BJ (cell line): Measurements from ENCODE around the gene STARD3. TPM values are rescaled to one million over a fixed set of nuclear protein-coding genes. Genes with fewer than 3 reads are reported as not detected.

Source experiments
- CTCF ChIA-PET: fragments of 350-600 bp; formaldehyde crosslinking; extraction: SDS; loops from one replicate; lab custom pipeline; 2021; ENCODE audit warnings: antibody characterized with exemption, inconsistent platforms; lab: Yijun Ruan, JAX
- POLR2A ChIA-PET: fragments of 300-600 bp; sonication (Branson Sonifier 250); formaldehyde crosslinking; extraction: SDS; loops from one replicate; lab custom pipeline; 2021; ENCODE audit warnings: antibody characterized with exemption; lab: Charles Lee
- DNase-seq: peaks from one replicate; pipeline ENCODE4 v3.0.0-alpha.2; 2011; ENCODE audit warnings: low read depth
- H3K27me3 ChIP-seq: 2 replicates; pipeline ENCODE4 v1.6.0; 2011; ENCODE audit warnings: low read length; ENCODE audit not compliant: control insufficient read depth, insufficient read depth
- H3K36me3 ChIP-seq: 2 replicates; pipeline ENCODE4 v1.5.1; 2011; ENCODE audit warnings: low read length; ENCODE audit not compliant: control insufficient read depth, insufficient read depth
- H3K4me3 ChIP-seq: 2 replicates; pipeline ENCODE4 v1.5.1; 2011; ENCODE audit warnings: low read depth, mild to moderate bottlenecking, control low read depth, low read length
- polyA plus RNA-seq: library from polyadenylated mRNA; depleted of rRNA; stranded (reverse); fragments of >200 nt; gene quantifications from 2 replicates; pipeline ENCODE4 v1.2.3, GENCODE V29; 2011
- TF ChIP-seq, protein P1 (sequence below): IDR thresholded peaks from 2 replicates; pipeline ENCODE4 v1.5.1; 2011; ENCODE audit warnings: low read depth, mild to moderate bottlenecking, control low read depth, inconsistent platforms, low read length, moderate library complexity; ENCODE audit not compliant: insufficient read depth

STARD3 gene
- polyA plus RNA-seq, 1 experiment, result 93.8 TPM

DNA sequence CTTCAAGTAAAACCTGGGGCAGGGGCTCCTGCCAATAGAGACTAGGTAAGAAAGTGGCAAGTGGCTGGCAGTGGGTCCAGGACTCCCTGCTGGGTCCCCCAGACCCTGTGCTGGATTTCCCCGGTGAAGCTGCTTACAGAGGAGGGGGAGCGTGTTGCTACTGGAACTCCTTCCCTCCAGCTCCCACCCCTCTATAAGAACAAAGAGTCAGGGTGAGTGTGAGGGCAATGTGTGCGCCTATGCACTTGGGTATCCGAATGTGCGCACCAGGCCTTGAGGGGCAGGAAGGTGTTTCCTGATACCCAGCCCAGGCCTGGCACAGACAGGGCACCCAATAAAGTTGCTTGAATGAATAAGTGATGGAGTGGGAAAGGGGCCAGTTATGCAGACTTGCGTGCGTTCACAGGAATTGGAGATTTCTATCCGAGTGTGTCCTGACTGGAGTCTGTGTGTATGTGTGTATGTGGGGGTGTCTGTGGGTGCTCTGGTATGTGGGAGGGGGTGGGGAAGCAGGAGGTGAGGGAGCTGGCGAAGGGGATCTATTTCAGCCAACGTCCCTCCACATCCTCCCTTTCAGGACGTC lies 40.9 kb upstream of the STARD3 start:
- H3K27me3 ChIP-seq, result peaks cover 56% of the 10 kb centered on the region
- ChIA-PET CTCF (no interaction called here), POLR2A (interaction anchor here (0.6 kb wide), 1 partner anchor 143 kb away, joined by 16 read pairs; no protein-coding TSS in a partner anchor)
- TF ChIP-seq, protein P1, sequence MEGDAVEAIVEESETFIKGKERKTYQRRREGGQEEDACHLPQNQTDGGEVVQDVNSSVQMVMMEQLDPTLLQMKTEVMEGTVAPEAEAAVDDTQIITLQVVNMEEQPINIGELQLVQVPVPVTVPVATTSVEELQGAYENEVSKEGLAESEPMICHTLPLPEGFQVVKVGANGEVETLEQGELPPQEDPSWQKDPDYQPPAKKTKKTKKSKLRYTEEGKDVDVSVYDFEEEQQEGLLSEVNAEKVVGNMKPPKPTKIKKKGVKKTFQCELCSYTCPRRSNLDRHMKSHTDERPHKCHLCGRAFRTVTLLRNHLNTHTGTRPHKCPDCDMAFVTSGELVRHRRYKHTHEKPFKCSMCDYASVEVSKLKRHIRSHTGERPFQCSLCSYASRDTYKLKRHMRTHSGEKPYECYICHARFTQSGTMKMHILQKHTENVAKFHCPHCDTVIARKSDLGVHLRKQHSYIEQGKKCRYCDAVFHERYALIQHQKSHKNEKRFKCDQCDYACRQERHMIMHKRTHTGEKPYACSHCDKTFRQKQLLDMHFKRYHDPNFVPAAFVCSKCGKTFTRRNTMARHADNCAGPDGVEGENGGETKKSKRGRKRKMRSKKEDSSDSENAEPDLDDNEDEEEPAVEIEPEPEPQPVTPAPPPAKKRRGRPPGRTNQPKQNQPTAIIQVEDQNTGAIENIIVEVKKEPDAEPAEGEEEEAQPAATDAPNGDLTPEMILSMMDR, result no peak
- H3K4me3 ChIP-seq, result no peak overlapping the region
- DNase-seq, result no peak
- H3K36me3 ChIP-seq, result no peaks in the 10 kb centered on the region

DNA sequence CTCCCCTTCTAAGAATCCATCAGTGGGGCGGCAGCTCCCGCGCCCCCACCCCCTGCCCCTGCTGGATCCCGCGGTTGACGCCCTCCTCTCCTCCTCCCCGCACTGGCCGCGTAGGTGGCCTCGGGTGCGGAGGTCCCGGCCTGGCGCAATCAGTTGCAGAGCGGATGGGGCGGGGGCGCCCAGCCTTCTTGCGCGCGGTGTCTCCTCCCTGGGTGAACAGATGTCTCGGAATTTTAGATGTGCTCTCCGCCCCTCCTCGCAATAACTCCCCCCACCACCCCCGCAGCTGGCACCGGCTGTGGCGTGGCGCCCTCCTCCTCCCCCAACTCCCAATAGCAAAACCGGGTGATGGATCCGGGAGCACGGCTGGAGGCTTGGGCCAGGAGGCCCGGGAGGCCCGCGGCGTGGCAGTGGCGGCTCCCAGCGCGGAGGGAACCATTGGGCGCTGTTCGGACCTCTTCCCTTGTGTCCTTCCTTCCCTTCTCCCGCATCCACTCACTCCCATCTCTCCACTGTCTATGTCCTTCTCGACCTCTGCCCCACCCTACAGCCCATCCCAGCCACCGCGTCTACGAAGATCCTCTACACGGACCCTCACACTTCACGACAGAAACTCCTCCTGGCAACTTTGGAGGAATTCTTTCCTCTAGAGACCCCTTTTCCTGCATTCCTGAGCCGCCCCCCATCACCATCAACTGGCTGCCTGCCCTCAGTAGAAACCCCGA lies 40.2 kb upstream of the STARD3 start:
- H3K27me3 ChIP-seq, result peaks cover 60% of the 10 kb centered on the region
- TF ChIP-seq, protein P1, result no peak
- POLR2A ChIA-PET, result no interaction called here
- CTCF ChIA-PET, result interaction anchor here (1.1 to 5.8 kb wide), 2 partner anchors 21 to 26 kb away, joined by 3 to 35 read pairs; no protein-coding TSS in a partner anchor
- no peak for DNase-seq
- no peak overlapping the region for H3K4me3 ChIP-seq
- no peaks in the 10 kb centered on the region for H3K36me3 ChIP-seq

DNA sequence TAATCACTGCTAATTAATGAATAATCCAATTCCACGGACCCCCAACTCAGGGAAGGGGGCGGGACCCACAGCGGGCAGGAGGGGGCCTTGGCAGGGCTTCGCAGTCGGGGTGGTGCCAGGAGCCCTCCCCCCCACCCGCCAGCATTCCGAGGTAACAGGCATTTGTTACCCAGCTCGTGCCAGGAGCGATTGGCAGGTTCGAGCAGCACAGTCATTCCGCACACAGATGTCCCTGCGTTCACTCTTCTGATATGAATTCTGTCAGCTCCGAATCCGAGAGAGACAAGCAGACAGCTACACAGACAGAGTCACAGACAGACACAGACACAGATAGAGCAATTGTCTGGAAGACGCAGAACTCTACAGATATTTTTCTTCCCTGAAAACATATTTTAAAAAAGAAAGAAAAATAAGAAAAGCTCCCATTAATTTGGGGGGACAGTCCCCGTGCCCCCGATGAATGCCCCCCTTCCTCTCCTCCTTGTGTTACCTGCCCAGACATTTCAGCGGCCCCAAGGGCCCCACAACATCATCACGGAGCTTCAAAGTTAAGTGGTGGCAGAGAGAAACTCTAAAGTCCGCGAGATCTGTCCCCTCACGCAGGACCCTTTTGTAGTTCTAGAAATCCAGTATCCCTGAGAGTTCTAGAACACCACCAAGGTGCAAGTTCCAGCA lies 39.4 kb upstream of the STARD3 start:
- Histone ChIP-seq H3K27me3 (peaks cover 68% of the 10 kb centered on the region), H3K36me3 (no peaks in the 10 kb centered on the region), H3K4me3 (no peak overlapping the region)
- no peak for DNase-seq
- ChIA-PET CTCF (interaction anchor here (0.5 to 5.8 kb wide), 3 partner anchors 22 to 578 kb away, joined by 3 to 35 read pairs (median 3); no protein-coding TSS in a partner anchor), POLR2A (no interaction called here)
- TF ChIP-seq, protein P1, result no peak

DNA sequence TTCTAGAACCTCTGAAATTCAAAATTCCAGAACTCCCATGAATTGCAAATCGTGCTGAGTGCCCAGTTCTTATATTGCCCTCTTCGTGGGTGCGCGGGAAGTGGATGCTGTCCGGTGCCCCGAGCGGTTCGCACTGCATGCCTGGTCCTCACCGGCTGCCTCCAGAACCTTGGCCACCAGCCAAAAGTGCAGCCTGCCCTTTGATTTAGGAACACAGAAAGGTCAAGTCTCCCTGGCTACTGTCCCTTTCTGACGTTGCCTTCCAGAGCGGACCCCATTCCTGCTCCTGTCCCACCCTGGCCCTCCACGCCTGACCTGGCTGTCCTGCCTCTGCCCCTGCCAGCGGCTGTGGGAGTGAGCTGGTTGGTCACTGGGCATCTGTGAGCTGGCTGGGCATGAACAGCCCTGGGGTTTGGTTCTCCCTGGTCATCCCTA lies 38.9 kb upstream of the STARD3 start:
- H3K4me3 ChIP-seq, result no peak overlapping the region
- TF ChIP-seq, protein P1, result no peak
- H3K36me3 ChIP-seq, result no peaks in the 10 kb centered on the region
- ChIA-PET POLR2A (no interaction called here), CTCF (interaction anchor here (0.5 to 5.8 kb wide), 2 partner anchors 24 to 577 kb away, joined by 3 to 35 read pairs; no protein-coding TSS in a partner anchor)
- no peak for DNase-seq
- peaks cover 72% of the 10 kb centered on the region for H3K27me3 ChIP-seq

DNA sequence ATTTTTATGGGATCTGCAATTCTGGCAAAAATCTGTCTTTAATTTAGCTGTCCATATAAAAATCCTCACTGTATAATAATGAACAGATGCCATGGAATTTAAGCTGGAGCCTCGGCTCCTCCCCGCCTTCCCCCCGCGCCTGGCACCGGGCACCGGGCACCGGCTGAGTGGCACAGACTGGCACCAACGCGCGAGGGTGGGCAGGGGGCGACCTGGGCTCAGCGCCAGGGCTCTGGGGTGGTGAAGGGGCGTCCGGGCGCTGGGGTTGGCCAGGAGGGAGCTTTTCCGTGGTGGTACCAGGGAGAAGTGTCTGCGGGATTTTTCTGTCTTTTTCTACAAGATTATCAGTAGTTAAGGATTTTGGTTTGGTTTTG lies 38.3 kb upstream of the STARD3 start:
- Histone ChIP-seq H3K36me3 (no peaks in the 10 kb centered on the region), H3K4me3 (no peak overlapping the region), H3K27me3 (peaks cover 72% of the 10 kb centered on the region)
- DNase-seq, result no peak
- ChIA-PET POLR2A (no interaction called here), CTCF (interaction anchor here (5.8 kb wide), 1 partner anchor 24 kb away, joined by 35 read pairs; no protein-coding TSS in a partner anchor)
- TF ChIP-seq, protein P1, result no peak
